Keratinocyte (primary cell): ENCODE measurements around the gene DPH6. TPM values are rescaled to one million over a fixed set of nuclear protein-coding genes. Genes with fewer than 3 reads are reported as not detected.

ENCODE experiments used
- DNase-seq: peaks from one replicate; pipeline ENCODE4 v3.0.0-alpha.2; 2011; ENCODE audit warnings: low read depth, missing footprints, low spot score
- FAIRE-seq: peaks from 2 replicates; lab custom pipeline; 2011; peaks lifted over from hg19 to GRCh38; lab: Jason Lieb, UNC
- H2AFZ ChIP-seq: 2 replicates; pipeline ENCODE4 v1.6.0; 2012; ENCODE audit warnings: low read length, control low read depth, inconsistent platforms; ENCODE audit not compliant: control insufficient read depth
- H3K27ac ChIP-seq: 2 replicates; pipeline ENCODE4 v1.5.1; 2011; ENCODE audit warnings: low read length; ENCODE audit not compliant: control insufficient read depth, insufficient read depth
- H3K27me3 ChIP-seq: 3 replicates; pipeline ENCODE4 v1.6.0; 2011; ENCODE audit warnings: low read length; ENCODE audit not compliant: control insufficient read depth, insufficient read depth; ENCODE audit errors: extremely low read depth
- H3K36me3 ChIP-seq, 2 experiments: 2 replicates in 1 of 2; 3 replicates in 1 of 2; pipeline ENCODE4 v1.5.1; 2011; ENCODE audit warnings: low read length in 2 of 2, mild to moderate bottlenecking in 1 of 2; ENCODE audit not compliant: control insufficient read depth in 2 of 2, insufficient read depth in 2 of 2; ENCODE audit errors: extremely low read depth in 1 of 2
- H3K4me1 ChIP-seq: 3 replicates; pipeline ENCODE4 v1.5.1; 2011; ENCODE audit warnings: low read length; ENCODE audit not compliant: control insufficient read depth, insufficient read depth; ENCODE audit errors: extremely low read depth
- H3K4me2 ChIP-seq: 3 replicates; pipeline ENCODE4 v1.6.0; 2011; ENCODE audit warnings: low read depth, low read length; ENCODE audit not compliant: control insufficient read depth, insufficient read depth; ENCODE audit errors: extremely low read depth
- H3K4me3 ChIP-seq, 3 experiments: fragments of 200-600 bp in 1 of 3; sonication (generic) in 1 of 3; 2 replicates in 2 of 3; 3 replicates in 1 of 3; pipeline ENCODE4 v1.5.1; 2011 to 2016; ENCODE audit warnings: low read length in 3 of 3, mild to moderate bottlenecking in 3 of 3, control low read depth in 2 of 3, inconsistent platforms in 1 of 3, low read depth in 1 of 3, mixed read lengths in 1 of 3, mixed run types in 1 of 3, moderate library complexity in 1 of 3; ENCODE audit not compliant: control insufficient read depth in 2 of 3, insufficient read depth in 2 of 3; ENCODE audit errors: extremely low read depth in 1 of 3
- H3K79me2 ChIP-seq: 2 replicates; pipeline ENCODE4 v1.6.0; 2012; ENCODE audit warnings: low read length; ENCODE audit not compliant: control insufficient read depth, insufficient read depth
- H3K9ac ChIP-seq: 3 replicates; pipeline ENCODE4 v1.6.0; 2011; ENCODE audit warnings: low read length; ENCODE audit not compliant: control insufficient read depth, insufficient read depth; ENCODE audit errors: extremely low read depth
- H3K9me1 ChIP-seq: 3 replicates; pipeline ENCODE4 v1.6.0; 2011; ENCODE audit warnings: low read length; ENCODE audit not compliant: control insufficient read depth, insufficient read depth; ENCODE audit errors: extremely low read depth
- H3K9me3 ChIP-seq: 2 replicates; pipeline ENCODE4 v1.5.1; 2012; ENCODE audit warnings: low read depth, low read length; ENCODE audit not compliant: control insufficient read depth
- H4K20me1 ChIP-seq: 3 replicates; pipeline ENCODE4 v1.6.0; 2011; ENCODE audit warnings: low read length; ENCODE audit not compliant: control insufficient read depth, insufficient read depth; ENCODE audit errors: extremely low read depth
- CTCF ChIP-seq, 3 experiments: IDR thresholded peaks in 1 of 3; conservative IDR thresholded peaks in 1 of 3; optimal IDR thresholded peaks in 1 of 3; 2 replicates in 2 of 3; 3 replicates in 1 of 3; pipeline versions ENCODE3 to v1.5.1; 2011; ENCODE audit warnings: low read length in 3 of 3, mild to moderate bottlenecking in 3 of 3, moderate library complexity in 2 of 3, control low read depth in 1 of 3, inconsistent platforms in 1 of 3; ENCODE audit not compliant: insufficient read depth in 2 of 3; ENCODE audit errors: extremely low read depth in 1 of 3
- EZH2 ChIP-seq: IDR thresholded peaks from one replicate; pipeline ENCODE4 v1.6.1; 2012; ENCODE audit warnings: inconsistent platforms, mild to moderate bottlenecking, low read length, moderate library complexity
- dilution Hi-C: fragments of 300-500 bp; cut with MboI; formaldehyde crosslinking; loops from one replicate; pipeline ENCODE4 v1.7.0; 2020; ENCODE audit warnings: low sequenced_read_pairs; ENCODE audit not compliant: extremely low pct_ligation_motif_present
- polyA plus RNA-seq, 5 experiments: library from polyadenylated mRNA; depleted of rRNA in 3 of 5; stranded (reverse) in 3 of 5; stranded (forward) in 1 of 5; unstranded in 1 of 5; fragments of >200 nt; gene quantifications; 1 replicate in 1 of 5; 2 replicates in 3 of 5; 3 replicates in 1 of 5; pipeline versions ENCODE4 v1.2.1 to v1.2.3, GENCODE V29; 2011 to 2012; ENCODE audit warnings: missing spikeins in 2 of 5, low read depth in 1 of 5, low replicate concordance in 1 of 5

DPH6 gene
- polyA plus RNA-seq, 1 donor (not counting 4 experiments of a cell fraction or from before 2014, with no cell fraction given): 13.6 TPM

GRCh38 chr15:35436422-35436821, 109.5 kb downstream of the DPH6 start:
- Histone ChIP-seq H3K9me3 (no peaks in the 10 kb centered on the region), H3K4me3 (no peak overlapping the region), H3K4me1 (peaks cover 6% of the 10 kb centered on the region), H3K36me3 (no peaks in the 10 kb centered on the region), H3K9me1 (no peaks in the 10 kb centered on the region), H3K4me2 (no peak overlapping the region), H3K79me2 (no peaks in the 10 kb centered on the region), H3K27me3 (no peaks in the 10 kb centered on the region), H3K27ac (no peak overlapping the region), H4K20me1 (no peaks in the 10 kb centered on the region), H3K9ac (no peak overlapping the region), H2AFZ (no peak overlapping the region)
- no peak for TF ChIP-seq CTCF (optimal IDR thresholded peaks at IDR 0.05 in 1 of 3, IDR thresholded peaks at IDR 0.05 in 1 of 3, conservative IDR thresholded peaks at IDR 0.05 in 1 of 3; ENCODE audit: extremely low read depth in 1 of 3, insufficient read depth in 2 of 3, low read length in 3 of 3)
- TF ChIP-seq EZH2: no peak
- dilution Hi-C loops: no loop called here
- DNase-seq: no peak
- FAIRE-seq: no peak

GRCh38 chr15:35431281-35431680, 114.7 kb downstream of the DPH6 start:
- dilution Hi-C loops: no loop called here
- DNase-seq: no peak
- no peak overlapping the region for H3K9ac ChIP-seq
- H4K20me1 ChIP-seq: no peaks in the 10 kb centered on the region
- H3K27ac ChIP-seq: no peak overlapping the region
- no peak overlapping the region for H3K4me3 ChIP-seq
- no peaks in the 10 kb centered on the region for H3K27me3 ChIP-seq
- FAIRE-seq: no peak
- H3K9me1 ChIP-seq: no peaks in the 10 kb centered on the region
- H3K36me3 ChIP-seq: no peaks in the 10 kb centered on the region
- peaks cover 6% of the 10 kb centered on the region for H3K4me1 ChIP-seq
- no peaks in the 10 kb centered on the region for H3K9me3 ChIP-seq
- no peak overlapping the region for H2AFZ ChIP-seq
- H3K79me2 ChIP-seq: no peaks in the 10 kb centered on the region
- TF ChIP-seq CTCF (optimal IDR thresholded peaks at IDR 0.05 in 1 of 3, IDR thresholded peaks at IDR 0.05 in 1 of 3, conservative IDR thresholded peaks at IDR 0.05 in 1 of 3; ENCODE audit: extremely low read depth in 1 of 3, insufficient read depth in 2 of 3, low read length in 3 of 3): no peak
- TF ChIP-seq EZH2: no peak
- H3K4me2 ChIP-seq: no peak overlapping the region
